NCI-H748 (cell line): ENCODE data around the gene TRAF3.
"Not testable (repeated sequence)": the region's sequence is repeated elsewhere in the genome, so short reads cannot be mapped to it uniquely, and the experiment has no call there.

ENCODE experiments used
- DNase-seq: peaks from one replicate; lab custom pipeline; 2025; ENCODE audit not compliant: unreplicated experiment; lab: John Stamatoyannopoulos, UW

The TRAF3 gene

GRCh38 chr14:102750376-102750775 lies 26.9 kb upstream of the TRAF3 start:
- no peak for DNase-seq

GRCh38 chr14:102751088-102751487 lies 26.2 kb upstream of the TRAF3 start:
- DNase-seq: no peak

- no peak for DNase-seq
These were observed 24.9 kb upstream of the TRAF3 start for GRCh38 chr14:102752239-102752847.

- DNase-seq: no peak
These were observed 22.6 kb upstream of the TRAF3 start for GRCh38 chr14:102754370-102755262.

GRCh38 chr14:102757646-102758045 lies 19.6 kb upstream of the TRAF3 start:
- no peak for DNase-seq

- DNase-seq: no peak
These were observed 19.2 kb upstream of the TRAF3 start for GRCh38 chr14:102758087-102758486.

- DNase-seq: peak; percentile 65
These were observed 17.6 kb upstream of the TRAF3 start for GRCh38 chr14:102759456-102760187.

- no peak for DNase-seq
These were observed 16.6 kb upstream of the TRAF3 start for GRCh38 chr14:102760496-102761193.

- DNase-seq: no peak
These were observed 16.0 kb upstream of the TRAF3 start for GRCh38 chr14:102761206-102761605.

- no peak for DNase-seq
These were observed 13.0 kb upstream of the TRAF3 start for GRCh38 chr14:102764220-102764671.

GRCh38 chr14:102765770-102766169 lies 11.5 kb upstream of the TRAF3 start:
- not testable (repeated sequence) for DNase-seq

GRCh38 chr14:102768223-102769048 lies 8.8 kb upstream of the TRAF3 start:
- DNase-seq: no peak

- no peak for DNase-seq
These were observed 8.3 kb upstream of the TRAF3 start for GRCh38 chr14:102769049-102769327.

- DNase-seq: no peak
These were observed 6.8 kb upstream of the TRAF3 start for GRCh38 chr14:102770147-102771123.

- no peak for DNase-seq
These were observed 6.1 kb upstream of the TRAF3 start for GRCh38 chr14:102771144-102771543.

- peak; percentile 72 for DNase-seq
These were observed 4.3 kb upstream of the TRAF3 start for GRCh38 chr14:102772781-102773570.

- peak; percentile 68 for DNase-seq
These were observed 2.7 kb upstream of the TRAF3 start for GRCh38 chr14:102774391-102775153.
